Coronary artery (tissue), 2 donors: Measurements from ENCODE around the gene CLDN19.

ENCODE experiments used
- DNase-seq: peaks from one replicate; pipeline ENCODE4 v3.0.0-alpha.2; 2017; ENCODE audit warnings: low spot score
- H3K27ac ChIP-seq, 2 donors: fragments of 200-600 bp; sonication (generic); one replicate each; pipeline ENCODE4 v1.5.1; 2016 to 2019
- H3K4me3 ChIP-seq: fragments of 200-600 bp; sonication (generic); 2 replicates; pipeline ENCODE4 v1.5.1; 2016; ENCODE audit warnings: mild to moderate bottlenecking, moderate library complexity
- CTCF ChIP-seq: fragments of 200-600 bp; sonication (generic); IDR thresholded peaks from one replicate; pipeline ENCODE4 v1.5.1; 2019; ENCODE audit warnings: antibody characterized with exemption

CLDN19 gene

GRCh38 chr1:42750041-42750440 lies 10.0 kb upstream of the CLDN19 start:
- H3K4me3 ChIP-seq, result no peak overlapping the region
- TF ChIP-seq CTCF, result no peak
- no peak for DNase-seq
- H3K27ac ChIP-seq, result no peak overlapping the region

- DNase-seq, result no peak
- H3K4me3 ChIP-seq, result no peak overlapping the region
- no peak overlapping the region for H3K27ac ChIP-seq
- no peak for TF ChIP-seq CTCF
These were observed 8.7 kb upstream of the CLDN19 start for GRCh38 chr1:42748461-42749410.

- Histone ChIP-seq H3K27ac (no peak overlapping the region), H3K4me3 (no peak overlapping the region)
- no peak for DNase-seq
- TF ChIP-seq CTCF, result no peak
These were observed 8.0 kb upstream of the CLDN19 start for GRCh38 chr1:42748021-42748420.

- peak; percentile 18 for TF ChIP-seq CTCF
- no peak for DNase-seq
- H3K4me3 ChIP-seq, result no peak overlapping the region
- H3K27ac ChIP-seq, result no peak overlapping the region
These were observed 7.1 kb upstream of the CLDN19 start for GRCh38 chr1:42747125-42747524.

- no peak for DNase-seq
These were observed 6.5 kb upstream of the CLDN19 start for GRCh38 chr1:42746436-42747105.

GRCh38 chr1:42745851-42746250 lies 5.8 kb upstream of the CLDN19 start:
- TF ChIP-seq CTCF, result no peak
- no peak for DNase-seq
- H3K4me3 ChIP-seq, result no peak overlapping the region

More at GRCh38 chr1:42746436-42747105, 6.5 kb upstream of the CLDN19 start:
- Histone ChIP-seq H3K4me3 (no peak overlapping the region), H3K27ac (no peak overlapping the region)
- TF ChIP-seq CTCF, result no peak

GRCh38 chr1:42744148-42744413 lies 4.0 kb upstream of the CLDN19 start:
- DNase-seq, result no peak
- Histone ChIP-seq H3K4me3 (no peak overlapping the region), H3K27ac (no peak overlapping the region)
- TF ChIP-seq CTCF, result no peak

More at GRCh38 chr1:42745851-42746250, 5.8 kb upstream of the CLDN19 start:
- no peak overlapping the region for H3K27ac ChIP-seq
